ENCODE data around the gene FMN1.

GRCh38 chr15:32908872-32909271 lies 285.6 kb downstream of the FMN1 start:
- TF ChIP-seq, protein P1, sequence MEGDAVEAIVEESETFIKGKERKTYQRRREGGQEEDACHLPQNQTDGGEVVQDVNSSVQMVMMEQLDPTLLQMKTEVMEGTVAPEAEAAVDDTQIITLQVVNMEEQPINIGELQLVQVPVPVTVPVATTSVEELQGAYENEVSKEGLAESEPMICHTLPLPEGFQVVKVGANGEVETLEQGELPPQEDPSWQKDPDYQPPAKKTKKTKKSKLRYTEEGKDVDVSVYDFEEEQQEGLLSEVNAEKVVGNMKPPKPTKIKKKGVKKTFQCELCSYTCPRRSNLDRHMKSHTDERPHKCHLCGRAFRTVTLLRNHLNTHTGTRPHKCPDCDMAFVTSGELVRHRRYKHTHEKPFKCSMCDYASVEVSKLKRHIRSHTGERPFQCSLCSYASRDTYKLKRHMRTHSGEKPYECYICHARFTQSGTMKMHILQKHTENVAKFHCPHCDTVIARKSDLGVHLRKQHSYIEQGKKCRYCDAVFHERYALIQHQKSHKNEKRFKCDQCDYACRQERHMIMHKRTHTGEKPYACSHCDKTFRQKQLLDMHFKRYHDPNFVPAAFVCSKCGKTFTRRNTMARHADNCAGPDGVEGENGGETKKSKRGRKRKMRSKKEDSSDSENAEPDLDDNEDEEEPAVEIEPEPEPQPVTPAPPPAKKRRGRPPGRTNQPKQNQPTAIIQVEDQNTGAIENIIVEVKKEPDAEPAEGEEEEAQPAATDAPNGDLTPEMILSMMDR (IDR thresholded peaks at IDR 0.05): no peak
- no peak for TF ChIP-seq EP300 (IDR thresholded peaks at IDR 0.05)

All from upper lobe of left lung (tissue), 4 donors.